ENCODE results near the gene ATXN7L2.

- no peak for TF ChIP-seq CTCF (IDR thresholded peaks at IDR 0.05; ENCODE audit: low read depth, low read length)
- no peak for TF ChIP-seq MAX (IDR thresholded peaks at IDR 0.05; ENCODE audit: low read depth, low read length)
Observed at GRCh38 chr1:109500941-109501381, 17.3 kb downstream of the ATXN7L2 start.
